Activated CD8-positive, alpha-beta T cell treated with anti-CD3 and anti-CD28 coated beads, Interleukin-2, amount 10 ng/mL, durations not matched to agents 7 days and 5 days (primary cell): ENCODE data around the gene SMYD3. TPM values are rescaled to one million over a fixed set of nuclear protein-coding genes. Genes with fewer than 3 reads are reported as not detected.

ENCODE experiments used
- ATAC-seq: fragments of 150-1000 bp; cut with Tn5 transposase; one replicate; pipeline ENCODE4 v1.10.0; 2021; ENCODE audit warnings: moderate library complexity
- CTCF ChIA-PET: fragments of 350-600 bp; sonication (Branson Sonifier 250); formaldehyde crosslinking; loops from one replicate; lab custom pipeline; 2021; ENCODE audit warnings: antibody characterized with exemption; lab: Charles Lee
- POLR2A ChIA-PET: fragments of 350-600 bp; sonication (Branson Sonifier 250); formaldehyde crosslinking; loops from one replicate; lab custom pipeline; 2021; ENCODE audit warnings: antibody characterized with exemption; lab: Charles Lee
- DNase-seq: peaks from one replicate; pipeline ENCODE4 v3.0.0-alpha.2; 2020
- H3K27ac Mint-ChIP-seq: one replicate; pipeline ENCODE4 v1.8.0; 2021; ENCODE audit warnings: mild to moderate bottlenecking, mixed read lengths
- H3K27me3 Mint-ChIP-seq: one replicate; pipeline ENCODE4 v1.8.0; 2021; ENCODE audit warnings: low read depth, mixed read lengths
- H3K36me3 Mint-ChIP-seq: one replicate; pipeline ENCODE4 v1.8.0; 2021; ENCODE audit warnings: low read depth, mixed read lengths
- H3K4me1 Mint-ChIP-seq: one replicate; pipeline ENCODE4 v1.8.0; 2021; ENCODE audit warnings: low read depth, mixed read lengths
- H3K4me3 Mint-ChIP-seq: one replicate; pipeline ENCODE4 v1.8.0; 2021; ENCODE audit warnings: mild to moderate bottlenecking, mixed read lengths
- H3K9me3 Mint-ChIP-seq: one replicate; pipeline ENCODE4 v1.8.0; 2022; ENCODE audit warnings: mixed read lengths; ENCODE audit not compliant: insufficient read depth
- total RNA-seq, 2 experiments: library from RNA; stranded (reverse); gene quantifications; one replicate each; pipeline ENCODE4 v1.2.3, GENCODE V29; 2021

The SMYD3 gene
- total RNA-seq, 2 experiments from 2014 or later = 22.7 to 23.2 TPM

DNA sequence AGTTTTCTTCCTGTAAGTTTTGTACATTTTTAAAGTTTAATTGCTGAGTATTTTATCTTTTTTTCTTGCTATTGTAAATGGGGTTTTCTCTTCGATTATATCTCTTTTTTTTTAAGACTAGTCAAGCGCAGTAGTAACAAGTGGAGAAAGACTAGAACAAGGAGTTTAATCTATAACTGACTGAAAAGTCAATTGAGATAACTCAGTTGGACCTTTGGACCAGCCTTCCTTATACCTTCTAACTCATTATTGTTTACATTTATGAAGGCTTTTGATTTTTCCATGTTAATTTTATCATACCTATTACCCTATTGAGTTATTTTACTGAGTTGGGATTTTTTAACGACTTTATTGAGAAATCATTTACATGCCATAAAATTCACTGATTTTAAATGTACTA, 81.2 kb downstream of the SMYD3 start:
- Mint-ChIP-seq H3K9me3 (no peaks in the 10 kb centered on the region), H3K27ac (no peak overlapping the region), H3K27me3 (no peaks in the 10 kb centered on the region), H3K36me3 (peaks cover 3% of the 10 kb centered on the region), H3K4me1 (peaks cover 7% of the 10 kb centered on the region), H3K4me3 (no peak overlapping the region)
- ATAC-seq (no peak), DNase-seq (no peak)
- ChIA-PET POLR2A (no interaction called here), CTCF (interaction anchor here (0.9 kb wide), 1 partner anchor 12 kb away, joined by 3 read pairs; no protein-coding TSS in a partner anchor)

DNA sequence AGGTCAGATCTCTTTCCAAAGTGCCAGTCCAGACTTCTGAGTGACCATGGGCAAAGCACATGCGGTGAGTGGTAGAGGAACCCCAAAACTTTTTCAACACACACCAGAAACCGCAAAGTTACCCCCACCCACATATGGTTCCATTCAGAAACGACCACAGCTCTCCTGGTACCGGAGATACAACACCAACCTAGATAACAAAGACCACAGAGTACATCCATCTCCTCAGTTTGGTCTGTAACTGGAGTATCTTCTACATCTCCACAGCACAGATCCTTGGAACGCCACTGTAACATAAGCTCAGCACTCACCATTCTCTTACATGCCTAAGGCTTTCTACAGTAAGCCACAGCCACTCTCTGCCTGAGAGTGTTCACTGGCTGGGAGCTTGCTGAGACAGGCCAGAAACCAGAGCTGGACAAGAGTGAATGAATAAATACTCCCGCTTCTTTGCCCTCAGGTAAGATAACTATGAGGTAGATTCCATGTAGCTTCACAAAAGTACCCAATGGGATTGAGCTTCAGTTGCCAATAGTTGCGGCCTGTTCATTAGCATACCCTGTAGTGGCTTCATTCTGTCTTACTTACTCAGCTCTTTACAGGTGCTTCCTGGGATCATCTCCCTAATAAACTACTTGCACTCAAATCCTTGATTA, 81.8 kb downstream of the SMYD3 start:
- no peak overlapping the region for H3K4me3 Mint-ChIP-seq
- DNase-seq (no peak), ATAC-seq (no peak)
- H3K36me3 Mint-ChIP-seq = peaks cover 3% of the 10 kb centered on the region
- no peaks in the 10 kb centered on the region for H3K9me3 Mint-ChIP-seq
- H3K27ac Mint-ChIP-seq = no peak overlapping the region
- ChIA-PET CTCF (no interaction called here), POLR2A (no interaction called here)
- peaks cover 7% of the 10 kb centered on the region for H3K4me1 Mint-ChIP-seq
- H3K27me3 Mint-ChIP-seq = no peaks in the 10 kb centered on the region

DNA sequence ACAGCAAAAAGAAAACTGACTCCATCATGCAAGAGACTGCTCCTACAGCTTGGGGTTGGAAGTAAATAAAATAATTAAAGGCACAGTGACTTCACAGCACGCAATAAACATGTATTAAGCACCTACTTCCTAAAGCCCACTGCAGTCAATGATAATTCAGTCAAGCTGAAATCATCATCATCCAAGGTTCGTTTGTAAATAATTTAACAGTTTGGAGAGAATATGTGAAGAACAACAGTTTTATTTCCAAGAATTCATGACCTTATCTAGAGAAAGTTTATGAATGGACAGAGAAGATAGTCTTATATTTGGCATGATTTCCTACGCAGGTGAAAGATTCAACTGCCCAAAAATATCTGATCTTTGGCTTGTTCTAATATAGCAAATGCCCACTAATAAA, 86.8 kb downstream of the SMYD3 start:
- POLR2A ChIA-PET = interaction anchor here (0.6 kb wide), 1 partner anchor 268 kb away, joined by 4 read pairs; no protein-coding TSS in a partner anchor
- Mint-ChIP-seq H3K4me3 (no peak overlapping the region), H3K9me3 (peaks cover 13% of the 10 kb centered on the region)

DNA sequence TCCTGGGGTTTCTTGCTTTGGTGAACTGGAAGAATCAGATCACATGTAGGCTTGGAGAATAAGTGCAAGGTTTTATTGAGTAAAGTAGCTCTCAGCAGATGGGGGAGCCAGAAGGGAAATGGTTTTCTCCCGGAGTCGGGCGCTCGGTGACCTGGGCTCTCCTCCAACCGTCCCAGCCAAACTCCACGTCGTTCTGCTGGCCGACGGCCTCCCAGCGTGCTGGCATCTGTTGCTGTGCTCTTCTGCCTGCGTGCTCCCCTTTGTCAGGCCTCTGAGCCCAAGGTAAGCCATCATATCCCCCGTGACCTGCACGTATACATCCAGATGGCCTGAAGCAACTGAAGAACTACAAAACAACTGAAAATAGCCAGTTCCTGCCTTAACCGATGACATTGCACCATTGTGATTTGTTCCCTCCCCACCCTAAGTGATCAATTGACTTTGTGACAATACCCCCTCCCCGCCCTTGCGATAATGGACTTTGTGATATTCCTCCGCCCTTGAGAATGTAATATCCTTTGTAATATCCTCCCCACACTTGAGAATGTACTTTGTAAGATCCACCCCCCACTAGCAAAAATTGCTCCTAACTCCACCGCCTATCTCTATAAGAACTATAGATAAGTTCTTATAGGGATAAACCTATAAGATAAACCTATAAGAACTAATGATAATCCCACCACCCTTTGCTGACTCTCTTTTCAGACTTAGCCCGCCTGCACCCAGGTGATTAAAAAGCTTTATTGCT, 88.3 kb downstream of the SMYD3 start:
- ATAC-seq (no peak), DNase-seq (no peak)
- Mint-ChIP-seq H3K4me1 (no peaks in the 10 kb centered on the region), H3K27ac (no peak overlapping the region), H3K4me3 (no peak overlapping the region), H3K36me3 (peaks cover 16% of the 10 kb centered on the region), H3K27me3 (no peaks in the 10 kb centered on the region), H3K9me3 (peaks cover 13% of the 10 kb centered on the region)
- ChIA-PET CTCF (no interaction called here), POLR2A (no interaction called here)

More for the DNA sequence above, 86.8 kb downstream of the SMYD3 start:
- CTCF ChIA-PET = no interaction called here
- Mint-ChIP-seq H3K27me3 (no peaks in the 10 kb centered on the region), H3K4me1 (no peaks in the 10 kb centered on the region), H3K36me3 (peaks cover 16% of the 10 kb centered on the region), H3K27ac (no peak overlapping the region)
- DNase-seq (no peak), ATAC-seq (no peak)

DNA sequence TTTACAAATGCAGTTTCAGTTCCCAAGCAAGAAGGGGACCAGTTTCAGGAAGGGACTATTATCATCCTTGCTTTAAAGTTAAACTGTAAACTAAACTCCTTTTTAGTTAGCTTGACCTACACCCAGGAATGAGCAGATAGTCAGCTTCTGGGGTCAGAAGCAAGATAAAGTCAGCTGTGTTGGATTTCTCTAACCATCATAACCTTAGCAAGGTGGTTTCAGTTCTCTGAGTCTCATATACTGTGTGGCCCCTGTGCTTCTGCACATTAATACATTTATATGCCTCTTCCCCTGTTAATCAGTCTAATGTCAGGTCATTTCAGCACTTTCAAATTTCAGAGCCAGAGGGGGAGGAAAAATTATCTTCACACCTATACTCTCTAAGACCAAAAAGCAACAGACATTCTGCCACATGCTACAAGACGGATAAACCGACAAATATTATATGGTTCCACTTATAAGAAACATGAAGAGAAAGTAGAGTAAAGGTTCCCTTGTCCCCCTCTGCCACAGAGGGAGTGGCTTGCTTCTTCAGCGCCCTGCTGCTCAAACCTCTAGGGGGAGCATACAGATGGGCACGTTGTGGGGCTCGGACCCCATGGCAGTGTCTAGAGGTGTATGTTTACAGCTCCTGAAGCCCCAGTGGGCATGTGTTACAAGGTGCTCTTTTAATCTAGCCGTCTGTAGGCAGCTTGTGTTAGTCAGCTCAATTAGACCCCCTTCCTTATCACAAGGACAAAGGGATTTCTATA, 89.1 kb downstream of the SMYD3 start:
- H3K27me3 Mint-ChIP-seq = no peaks in the 10 kb centered on the region
- no peak for DNase-seq
- ATAC-seq = no peak
- peaks cover 13% of the 10 kb centered on the region for H3K9me3 Mint-ChIP-seq
- ChIA-PET POLR2A (no interaction called here), CTCF (no interaction called here)
- no peak overlapping the region for H3K27ac Mint-ChIP-seq
- H3K36me3 Mint-ChIP-seq = peaks cover 16% of the 10 kb centered on the region
- no peak overlapping the region for H3K4me3 Mint-ChIP-seq
- no peaks in the 10 kb centered on the region for H3K4me1 Mint-ChIP-seq

DNA sequence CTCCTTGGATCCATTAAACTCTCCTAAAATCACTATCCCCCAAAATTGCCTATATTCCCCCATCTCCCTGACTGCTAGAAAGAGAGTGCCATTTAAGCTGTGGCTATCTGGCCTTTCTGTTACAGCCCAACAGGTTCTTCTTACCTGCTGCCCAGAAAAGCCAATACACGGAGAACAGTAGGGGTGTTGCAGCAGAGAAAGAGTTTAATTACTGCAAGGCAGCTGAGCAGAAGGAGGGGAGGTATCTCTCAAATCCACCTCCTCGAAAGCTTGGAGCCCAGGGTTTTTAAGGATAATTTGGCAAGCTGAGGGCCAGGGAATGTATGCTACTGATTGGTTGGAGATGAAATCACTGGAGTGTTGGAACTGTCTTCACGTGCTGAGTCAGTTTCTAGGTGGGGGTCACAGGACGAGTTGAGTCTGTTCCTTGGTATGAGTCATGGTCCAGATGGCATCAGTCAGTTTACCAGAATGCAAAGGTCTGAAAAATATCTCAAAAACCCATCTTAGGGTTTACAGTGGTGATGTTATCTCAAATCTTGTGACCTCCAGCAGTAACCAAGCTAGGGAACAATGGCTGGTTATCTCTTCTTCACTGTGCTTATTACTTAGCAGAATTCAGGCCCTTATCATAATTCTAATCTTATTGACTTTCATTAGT, 89.8 kb downstream of the SMYD3 start:
- ChIA-PET CTCF (no interaction called here), POLR2A (no interaction called here)
- Mint-ChIP-seq H3K36me3 (peaks cover 16% of the 10 kb centered on the region), H3K27ac (no peak overlapping the region), H3K27me3 (no peaks in the 10 kb centered on the region), H3K9me3 (peaks cover 13% of the 10 kb centered on the region), H3K4me1 (no peaks in the 10 kb centered on the region), H3K4me3 (no peak overlapping the region)
- no peak for DNase-seq
- no peak for ATAC-seq

DNA sequence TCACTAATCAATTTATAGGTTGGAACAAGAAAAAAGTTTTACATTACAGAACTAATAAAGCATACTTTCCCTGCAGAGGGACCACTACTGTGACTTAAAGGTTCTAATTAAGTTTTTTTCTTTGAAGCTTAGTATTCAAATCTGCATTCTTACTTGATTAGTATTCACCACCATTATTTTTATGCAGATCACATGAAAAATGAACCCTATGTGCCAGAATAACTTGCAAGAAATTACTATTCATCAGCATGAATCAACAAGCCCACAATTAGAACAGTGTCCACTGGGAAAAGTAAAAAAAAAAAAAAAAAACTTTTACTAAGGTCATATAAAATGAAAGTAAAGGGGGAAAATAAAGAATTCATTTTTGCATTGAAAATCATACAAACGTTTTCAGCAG, 90.8 kb downstream of the SMYD3 start:
- ChIA-PET POLR2A (no interaction called here), CTCF (no interaction called here)
- ATAC-seq (no peak), DNase-seq (no peak)
- H3K9me3 Mint-ChIP-seq = peaks cover 13% of the 10 kb centered on the region
- peaks cover 17% of the 10 kb centered on the region for H3K36me3 Mint-ChIP-seq
- H3K27ac Mint-ChIP-seq = no peak overlapping the region
- H3K4me3 Mint-ChIP-seq = no peak overlapping the region
- no peaks in the 10 kb centered on the region for H3K27me3 Mint-ChIP-seq
- H3K4me1 Mint-ChIP-seq = no peaks in the 10 kb centered on the region

DNA sequence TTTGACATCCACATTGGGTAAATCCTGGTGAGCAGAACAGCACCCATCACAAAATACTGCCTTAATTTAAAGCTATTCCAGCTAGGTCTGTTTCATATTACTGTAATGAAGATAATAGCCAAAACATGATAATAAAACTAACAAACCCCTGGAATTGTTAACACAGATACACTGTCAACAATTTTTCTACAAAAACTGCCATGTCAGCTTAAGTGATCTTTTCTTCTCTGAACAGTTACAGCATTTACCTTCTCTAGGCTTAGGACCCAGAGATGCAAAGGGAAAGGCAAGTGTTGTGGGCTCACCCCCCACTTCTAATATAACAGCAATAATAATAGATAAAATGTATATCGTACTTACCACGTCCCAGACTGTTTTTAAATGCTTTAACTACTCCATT, 92.1 kb downstream of the SMYD3 start:
- Mint-ChIP-seq H3K36me3 (peaks cover 17% of the 10 kb centered on the region), H3K4me3 (no peak overlapping the region), H3K4me1 (no peaks in the 10 kb centered on the region), H3K27ac (no peak overlapping the region), H3K9me3 (peaks cover 13% of the 10 kb centered on the region), H3K27me3 (no peaks in the 10 kb centered on the region)
- POLR2A ChIA-PET = no interaction called here
- no peak for ATAC-seq
- CTCF ChIA-PET = no interaction called here
- DNase-seq = no peak

DNA sequence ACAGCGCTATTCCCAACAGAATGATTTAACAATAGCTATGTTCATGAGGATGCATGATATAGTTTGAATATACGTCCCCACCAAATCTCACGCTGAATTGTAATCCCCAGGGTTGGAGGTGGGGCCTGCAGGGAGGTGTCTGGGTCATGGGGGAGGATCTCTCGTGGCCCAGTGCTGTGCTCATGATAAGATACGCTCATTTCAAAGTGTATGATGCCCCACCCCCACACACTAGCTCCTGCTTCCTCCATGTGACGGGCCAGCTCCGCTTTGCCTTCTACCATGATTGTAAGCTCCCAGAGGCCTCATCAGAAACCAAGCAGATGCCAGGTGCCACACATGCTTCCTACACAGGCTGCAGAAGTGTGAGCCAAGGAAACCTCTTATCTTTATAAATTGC, 93.6 kb downstream of the SMYD3 start:
- H3K27ac Mint-ChIP-seq = no peak overlapping the region
- POLR2A ChIA-PET = interaction anchor here (0.7 kb wide), 1 partner anchor 20 kb away, joined by 4 read pairs; no protein-coding TSS in a partner anchor
- no peak for ATAC-seq

DNA sequence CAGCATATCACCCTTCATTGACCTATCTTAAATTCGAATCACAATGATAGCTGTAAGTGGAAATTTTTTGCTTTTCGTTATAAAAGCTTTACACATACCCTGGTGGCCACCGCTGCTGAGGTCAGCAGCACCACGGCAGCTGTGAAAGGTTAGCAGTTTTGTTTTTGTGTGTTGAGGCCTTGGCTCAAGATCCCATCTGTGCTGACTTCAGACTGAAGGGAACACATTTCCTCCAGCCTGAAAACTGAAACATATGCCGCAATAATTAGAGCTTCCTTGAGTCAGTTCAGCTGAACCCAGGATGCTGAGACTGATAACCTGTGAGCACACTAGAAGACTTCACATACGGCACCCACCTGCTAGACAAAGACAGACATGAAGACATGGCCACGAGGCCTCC, 103.0 kb downstream of the SMYD3 start:
- Mint-ChIP-seq H3K4me1 (no peaks in the 10 kb centered on the region), H3K27ac (no peak overlapping the region), H3K27me3 (no peaks in the 10 kb centered on the region), H3K4me3 (no peak overlapping the region), H3K9me3 (no peaks in the 10 kb centered on the region), H3K36me3 (no peaks in the 10 kb centered on the region)
- ChIA-PET POLR2A (no interaction called here), CTCF (no interaction called here)
- ATAC-seq (no peak), DNase-seq (no peak)

More for the DNA sequence above, 93.6 kb downstream of the SMYD3 start:
- Mint-ChIP-seq H3K36me3 (peaks cover 5% of the 10 kb centered on the region), H3K4me3 (no peak overlapping the region), H3K9me3 (peaks cover under 1% of the 10 kb centered on the region), H3K27me3 (no peaks in the 10 kb centered on the region), H3K4me1 (no peaks in the 10 kb centered on the region)
- CTCF ChIA-PET = interaction anchor here (1.0 kb wide), 1 partner anchor 13 kb away, joined by 3 read pairs; no protein-coding TSS in a partner anchor
- no peak for DNase-seq

DNA sequence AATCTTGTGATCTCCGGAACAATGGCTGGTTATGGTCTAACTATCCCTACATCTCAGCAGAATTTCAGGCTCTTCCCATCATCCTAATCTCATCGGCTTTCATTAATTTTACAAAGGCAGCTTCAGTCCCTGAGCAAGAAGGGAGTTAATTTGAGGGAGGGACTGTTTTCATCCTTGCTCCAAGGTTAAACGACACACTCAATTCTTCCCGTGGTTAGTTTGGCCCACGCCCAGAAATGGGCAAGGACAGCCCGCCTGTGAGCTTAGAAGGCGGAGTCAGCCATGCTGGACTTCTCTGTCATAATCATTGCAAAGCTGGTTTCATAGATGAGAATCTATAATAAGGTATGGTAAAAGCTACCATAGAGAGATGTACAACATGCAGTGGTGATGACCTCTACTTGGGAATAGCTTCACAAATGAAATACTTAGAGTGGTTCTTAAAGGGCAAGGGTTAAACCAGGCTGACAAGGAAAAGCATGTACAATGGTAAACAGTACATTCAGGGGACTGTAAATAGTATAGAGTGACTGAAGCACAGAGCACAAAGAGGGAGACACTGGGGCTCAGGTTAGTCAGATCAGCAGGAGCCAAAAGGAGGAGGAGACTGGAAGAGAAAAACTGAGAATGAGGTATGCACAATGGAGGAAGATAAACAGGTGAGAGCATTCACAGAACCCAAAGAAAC, 108.8 kb downstream of the SMYD3 start:
- Mint-ChIP-seq H3K27ac (no peak overlapping the region), H3K36me3 (no peaks in the 10 kb centered on the region), H3K9me3 (no peaks in the 10 kb centered on the region), H3K4me1 (no peaks in the 10 kb centered on the region), H3K4me3 (no peak overlapping the region), H3K27me3 (no peaks in the 10 kb centered on the region)
- ChIA-PET POLR2A (no interaction called here), CTCF (no interaction called here)
- no peak for ATAC-seq
- no peak for DNase-seq
